IPS-15b (cell line): Measurements from ENCODE around the gene ARMC12.

Source experiments
- H3K27me3 ChIP-seq: one replicate; pipeline ENCODE4 v1.6.1; 2013; ENCODE audit warnings: low read length; ENCODE audit not compliant: control insufficient read depth, insufficient read depth
- H3K36me3 ChIP-seq: one replicate; pipeline ENCODE4 v1.6.1; 2013; ENCODE audit warnings: low read length; ENCODE audit not compliant: control insufficient read depth, insufficient read depth
- H3K4me1 ChIP-seq: one replicate; pipeline ENCODE4 v1.6.1; 2013; ENCODE audit warnings: mild to moderate bottlenecking, low read length; ENCODE audit not compliant: control insufficient read depth, insufficient read depth
- H3K4me3 ChIP-seq: one replicate; pipeline ENCODE4 v1.5.1; 2013; ENCODE audit warnings: low read depth, low read length
- H3K9ac ChIP-seq: one replicate; pipeline ENCODE4 v1.6.1; 2013; ENCODE audit warnings: low read depth, mild to moderate bottlenecking, low read length
- H3K9me3 ChIP-seq: one replicate; pipeline ENCODE4 v1.6.1; 2013; ENCODE audit warnings: mild to moderate bottlenecking, low read length; ENCODE audit not compliant: control insufficient read depth, insufficient read depth

ARMC12 gene

GRCh38 chr6:35786810-35787209 is 50.0 kb downstream of the ARMC12 start:
- Histone ChIP-seq H3K9ac (no peak overlapping the region), H3K27me3 (peaks cover 5% of the 10 kb centered on the region), H3K9me3 (no peaks in the 10 kb centered on the region), H3K36me3 (no peaks in the 10 kb centered on the region), H3K4me1 (no peaks in the 10 kb centered on the region), H3K4me3 (no peak overlapping the region)

GRCh38 chr6:35787266-35788218 is 50.7 kb downstream of the ARMC12 start:
- Histone ChIP-seq H3K4me1 (no peaks in the 10 kb centered on the region), H3K9ac (no peak overlapping the region), H3K4me3 (no peak overlapping the region), H3K9me3 (no peaks in the 10 kb centered on the region), H3K27me3 (peaks cover 5% of the 10 kb centered on the region), H3K36me3 (no peaks in the 10 kb centered on the region)

- Histone ChIP-seq H3K4me1 (no peaks in the 10 kb centered on the region), H3K9me3 (no peaks in the 10 kb centered on the region), H3K9ac (no peak overlapping the region), H3K4me3 (no peak overlapping the region), H3K27me3 (peaks cover 5% of the 10 kb centered on the region), H3K36me3 (no peaks in the 10 kb centered on the region)
Observed at GRCh38 chr6:35788423-35788982, 51.7 kb downstream of the ARMC12 start.

GRCh38 chr6:35790683-35791082 is 53.9 kb downstream of the ARMC12 start:
- Histone ChIP-seq H3K9ac (no peak overlapping the region), H3K27me3 (peaks cover 5% of the 10 kb centered on the region), H3K36me3 (no peaks in the 10 kb centered on the region)

GRCh38 chr6:35794536-35795452 is 58.0 kb downstream of the ARMC12 start:
- Histone ChIP-seq H3K36me3 (no peaks in the 10 kb centered on the region), H3K27me3 (no peaks in the 10 kb centered on the region), H3K4me1 (peaks cover 3% of the 10 kb centered on the region), H3K9ac (no peak overlapping the region), H3K9me3 (no peaks in the 10 kb centered on the region), H3K4me3 (no peak overlapping the region)

More at GRCh38 chr6:35790683-35791082, 53.9 kb downstream of the ARMC12 start:
- no peak overlapping the region for H3K4me3 ChIP-seq
- no peaks in the 10 kb centered on the region for H3K9me3 ChIP-seq
- no peaks in the 10 kb centered on the region for H3K4me1 ChIP-seq

- Histone ChIP-seq H3K4me3 (no peak overlapping the region), H3K36me3 (no peaks in the 10 kb centered on the region), H3K4me1 (peaks cover 3% of the 10 kb centered on the region), H3K27me3 (no peaks in the 10 kb centered on the region), H3K9me3 (no peaks in the 10 kb centered on the region), H3K9ac (no peak overlapping the region)
Observed at GRCh38 chr6:35795453-35796071, 58.7 kb downstream of the ARMC12 start.

GRCh38 chr6:35796236-35796635 is 59.4 kb downstream of the ARMC12 start:
- Histone ChIP-seq H3K9ac (no peak overlapping the region), H3K4me3 (no peak overlapping the region), H3K4me1 (peaks cover 3% of the 10 kb centered on the region), H3K9me3 (no peaks in the 10 kb centered on the region), H3K36me3 (no peaks in the 10 kb centered on the region), H3K27me3 (no peaks in the 10 kb centered on the region)

- Histone ChIP-seq H3K9me3 (no peaks in the 10 kb centered on the region), H3K9ac (no peak overlapping the region), H3K4me3 (no peak overlapping the region), H3K36me3 (no peaks in the 10 kb centered on the region), H3K4me1 (peaks cover 3% of the 10 kb centered on the region), H3K27me3 (no peaks in the 10 kb centered on the region)
Observed at GRCh38 chr6:35797837-35798526, 61.1 kb downstream of the ARMC12 start.
